GM12892 (cell line): Measurements from ENCODE around the gene DCLK1.

Source experiments
- POLR2AphosphoS5 ChIP-seq: IDR thresholded peaks from 2 replicates; pipeline ENCODE4 v1.6.1; 2011; ENCODE audit warnings: low read depth, low read length, control low read depth
- TAF1 ChIP-seq: IDR thresholded peaks from 2 replicates; pipeline ENCODE4 v1.6.1; 2011; ENCODE audit warnings: low read depth, mild to moderate bottlenecking, control low read depth, low read length, borderline replicate concordance

DNA sequence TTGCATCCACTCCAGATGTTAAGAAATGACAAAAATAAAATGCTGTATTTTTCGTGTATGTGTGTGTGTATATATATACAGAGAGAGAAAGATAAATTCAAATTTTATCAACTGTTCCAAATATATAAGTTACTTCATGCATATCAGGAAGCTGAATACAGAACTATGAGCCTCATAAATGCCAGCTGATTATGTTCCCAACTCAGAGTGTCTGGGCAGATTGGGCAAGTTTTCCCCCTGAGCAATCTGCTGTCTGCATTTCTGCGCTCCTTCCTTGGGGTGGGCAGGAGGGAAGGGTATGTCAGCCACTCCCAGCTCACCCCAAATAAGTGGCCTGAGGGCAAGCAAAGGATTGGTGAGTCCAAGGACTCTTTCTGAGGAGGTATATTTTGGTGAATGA, 154.1 kb downstream of the DCLK1 start:
- TF ChIP-seq POLR2AphosphoS5 (no peak), TAF1 (no peak)
